ENCODE data around the gene SLC11A2. TPM values are rescaled to one million over a fixed set of nuclear protein-coding genes. Genes with fewer than 3 reads are reported as not detected.

The SLC11A2 gene
- 10 to 100 TPM; 74.3 to 99.1 TPM for total RNA-seq
- polyA plus RNA-seq (2013, experiment 1 of 2): 49.2 TPM
- polyA plus RNA-seq (2013, experiment 2 of 2): 46.2 TPM
- long read RNA-seq, experiment 1, partial matches to known transcripts: 19 of 32 reads
- long read RNA-seq, experiment 1, other reads (novel, unspliced or antisense): 13 of 32 reads
- long read RNA-seq, experiment 2, full-length matches to known transcripts: 61 of 145 reads
- long read RNA-seq, experiment 2, partial matches to known transcripts: 56 of 145 reads
- long read RNA-seq, experiment 2, other reads (novel, unspliced or antisense): 28 of 145 reads
- long read RNA-seq, experiment 3, full-length matches to known transcripts: 176 of 425 reads
- long read RNA-seq, experiment 3, partial matches to known transcripts: 202 of 425 reads
- long read RNA-seq, experiment 3, other reads (novel, unspliced or antisense): 47 of 425 reads
- long read RNA-seq, experiment 4, full-length matches to known transcripts: 4 of 12 reads
- long read RNA-seq, experiment 4, partial matches to known transcripts: 6 of 12 reads
- long read RNA-seq, experiment 4, other reads (novel, unspliced or antisense): 2 of 12 reads

GRCh38 chr12:51025836-51026638 lies at the start of gene SLC11A2:
TSS of gene SLC11A2 (minus strand) at chr12:51026384. CDS start at chr12:51010728, 15,656 bp downstream.
- peaks cover 26% of the 10 kb centered on the region for H3K4me1 Mint-ChIP-seq
- Histone ChIP-seq H3K4me1 (ENCODE audit: control insufficient read depth, insufficient read depth, low read length) (no peaks in the 10 kb centered on the region), H3K9ac (ENCODE audit: extremely low read depth, low read length, poor library complexity, severe bottlenecking) (peak within 1 kb of the TSS; percentile 70), H3K9me3 (ENCODE audit: control insufficient read depth, low read length) (no peaks in the 10 kb centered on the region), H3K27me3 (ENCODE audit: control insufficient read depth, insufficient read depth, low read length, poor library complexity, severe bottlenecking) (no peaks in the 10 kb centered on the region), H3K36me3 (ENCODE audit: control insufficient read depth, insufficient read depth, low read length) (no peaks in the 10 kb centered on the region), H3K4me3 (ENCODE audit: low read length) (peak within 1 kb of the TSS; percentile 99), H3K27ac (ENCODE audit: low read depth, low read length) (peak within 1 kb of the TSS; percentile 93)
- H3K36me3 Mint-ChIP-seq (ENCODE audit: low read depth): no peaks in the 10 kb centered on the region
- DNase-seq: peak; percentile 100
- no peaks in the 10 kb centered on the region for H3K27me3 Mint-ChIP-seq (ENCODE audit: insufficient read depth)
- H3K9me3 Mint-ChIP-seq: no peaks in the 10 kb centered on the region
- TF ChIP-seq, protein P1, sequence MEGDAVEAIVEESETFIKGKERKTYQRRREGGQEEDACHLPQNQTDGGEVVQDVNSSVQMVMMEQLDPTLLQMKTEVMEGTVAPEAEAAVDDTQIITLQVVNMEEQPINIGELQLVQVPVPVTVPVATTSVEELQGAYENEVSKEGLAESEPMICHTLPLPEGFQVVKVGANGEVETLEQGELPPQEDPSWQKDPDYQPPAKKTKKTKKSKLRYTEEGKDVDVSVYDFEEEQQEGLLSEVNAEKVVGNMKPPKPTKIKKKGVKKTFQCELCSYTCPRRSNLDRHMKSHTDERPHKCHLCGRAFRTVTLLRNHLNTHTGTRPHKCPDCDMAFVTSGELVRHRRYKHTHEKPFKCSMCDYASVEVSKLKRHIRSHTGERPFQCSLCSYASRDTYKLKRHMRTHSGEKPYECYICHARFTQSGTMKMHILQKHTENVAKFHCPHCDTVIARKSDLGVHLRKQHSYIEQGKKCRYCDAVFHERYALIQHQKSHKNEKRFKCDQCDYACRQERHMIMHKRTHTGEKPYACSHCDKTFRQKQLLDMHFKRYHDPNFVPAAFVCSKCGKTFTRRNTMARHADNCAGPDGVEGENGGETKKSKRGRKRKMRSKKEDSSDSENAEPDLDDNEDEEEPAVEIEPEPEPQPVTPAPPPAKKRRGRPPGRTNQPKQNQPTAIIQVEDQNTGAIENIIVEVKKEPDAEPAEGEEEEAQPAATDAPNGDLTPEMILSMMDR (conservative IDR thresholded peaks at IDR 0.05): peak; percentile 33
- peak within 1 kb of the TSS; percentile 71 for H3K4me3 Mint-ChIP-seq
- H3K27ac Mint-ChIP-seq: peak within 1 kb of the TSS; percentile 93
- WGBS, 2 experiments (ENCODE audit: insufficient coverage in 1 of 2, insufficient read length in 1 of 2): 0 to 1% methylated on average over 26 to 74 of the region's 74 CpGs

DNA sequence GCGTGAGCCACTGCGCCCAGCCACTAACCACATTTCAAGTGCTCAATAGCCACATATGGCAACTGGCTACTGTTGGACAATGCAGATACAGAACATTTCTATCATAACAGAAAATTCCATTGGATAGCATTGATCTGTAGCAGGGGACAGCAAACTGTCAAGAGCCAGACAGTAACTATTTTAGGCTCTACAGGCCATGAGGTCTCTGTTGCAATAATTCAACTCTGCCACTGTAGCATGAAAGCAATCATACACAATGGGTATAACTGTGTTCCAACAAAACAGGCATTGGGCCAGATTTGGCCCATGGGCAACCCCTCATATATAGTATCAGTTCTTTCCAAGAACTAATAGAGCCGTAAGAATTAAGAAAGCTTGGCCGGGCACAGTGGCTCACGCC lies 49.2 kb upstream of the SLC11A2 start:
- Histone ChIP-seq H3K9me3 (ENCODE audit: control insufficient read depth, low read length) (no peaks in the 10 kb centered on the region), H3K27me3 (ENCODE audit: control insufficient read depth, insufficient read depth, low read length, poor library complexity, severe bottlenecking) (no peaks in the 10 kb centered on the region), H3K9ac (ENCODE audit: extremely low read depth, low read length, poor library complexity, severe bottlenecking) (no peak overlapping the region), H3K4me3 (ENCODE audit: low read length) (no peak overlapping the region), H3K4me1 (ENCODE audit: control insufficient read depth, insufficient read depth, low read length) (no peaks in the 10 kb centered on the region), H3K36me3 (ENCODE audit: control insufficient read depth, insufficient read depth, low read length) (peaks cover 37% of the 10 kb centered on the region), H3K27ac (ENCODE audit: low read depth, low read length) (no peak overlapping the region)
- Mint-ChIP-seq H3K27ac (no peak overlapping the region), H3K4me3 (no peak overlapping the region), H3K4me1 (peaks cover 4% of the 10 kb centered on the region), H3K9me3 (no peaks in the 10 kb centered on the region), H3K36me3 (ENCODE audit: low read depth) (peaks cover 57% of the 10 kb centered on the region), H3K27me3 (ENCODE audit: insufficient read depth) (no peaks in the 10 kb centered on the region)
- WGBS, 2 experiments (ENCODE audit: insufficient coverage in 1 of 2, insufficient read length in 1 of 2): 95 to 96% methylated on average over 5 of the region's 5 CpGs
- TF ChIP-seq, protein P1 (conservative IDR thresholded peaks at IDR 0.05): no peak
- DNase-seq: no peak

DNA sequence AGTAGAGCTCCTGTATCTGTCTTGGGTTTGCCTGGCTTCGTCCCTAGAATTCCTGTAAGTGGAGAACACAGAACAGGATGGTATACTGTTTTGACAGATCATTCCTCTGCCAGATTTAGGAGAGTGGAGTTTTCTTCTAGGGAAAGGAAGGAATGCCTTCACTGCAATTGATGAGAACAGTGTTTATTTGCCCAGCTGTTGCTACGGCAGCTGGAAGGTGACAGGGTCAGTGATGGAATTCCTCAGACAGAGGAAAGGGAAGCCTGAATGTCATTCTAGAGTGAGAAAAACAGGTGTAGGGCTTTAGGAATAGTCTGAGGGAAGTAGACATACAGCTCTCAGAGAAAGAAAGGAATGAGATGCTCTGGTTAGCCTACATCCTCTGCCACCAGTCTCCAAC lies 45.5 kb upstream of the SLC11A2 start:
- Mint-ChIP-seq H3K4me3 (no peak overlapping the region), H3K4me1 (no peaks in the 10 kb centered on the region), H3K36me3 (ENCODE audit: low read depth) (peaks cover 74% of the 10 kb centered on the region), H3K9me3 (no peaks in the 10 kb centered on the region), H3K27ac (no peak overlapping the region), H3K27me3 (ENCODE audit: insufficient read depth) (no peaks in the 10 kb centered on the region)
- Histone ChIP-seq H3K9me3 (ENCODE audit: control insufficient read depth, low read length) (no peaks in the 10 kb centered on the region), H3K27ac (ENCODE audit: low read depth, low read length) (no peak overlapping the region), H3K27me3 (ENCODE audit: control insufficient read depth, insufficient read depth, low read length, poor library complexity, severe bottlenecking) (no peaks in the 10 kb centered on the region), H3K9ac (ENCODE audit: extremely low read depth, low read length, poor library complexity, severe bottlenecking) (no peak overlapping the region), H3K36me3 (ENCODE audit: control insufficient read depth, insufficient read depth, low read length) (peaks cover 69% of the 10 kb centered on the region), H3K4me3 (ENCODE audit: low read length) (no peak overlapping the region), H3K4me1 (ENCODE audit: control insufficient read depth, insufficient read depth, low read length) (no peaks in the 10 kb centered on the region)
- no peak for DNase-seq
- WGBS, 2 experiments (ENCODE audit: insufficient coverage in 1 of 2, insufficient read length in 1 of 2): 90 to 94% methylated on average over 1 to 2 of the region's 2 CpGs
- TF ChIP-seq, protein P1 (conservative IDR thresholded peaks at IDR 0.05): no peak
